ENCODE results near the gene CSF3R.
A peak's percentile ranks its signal among the peaks of the same experiment; 100 is the strongest.
"Not testable (repeated sequence)": the region's sequence is repeated elsewhere in the genome, so short reads cannot be mapped to it uniquely, and the experiment has no call there.

The CSF3R gene

DNA sequence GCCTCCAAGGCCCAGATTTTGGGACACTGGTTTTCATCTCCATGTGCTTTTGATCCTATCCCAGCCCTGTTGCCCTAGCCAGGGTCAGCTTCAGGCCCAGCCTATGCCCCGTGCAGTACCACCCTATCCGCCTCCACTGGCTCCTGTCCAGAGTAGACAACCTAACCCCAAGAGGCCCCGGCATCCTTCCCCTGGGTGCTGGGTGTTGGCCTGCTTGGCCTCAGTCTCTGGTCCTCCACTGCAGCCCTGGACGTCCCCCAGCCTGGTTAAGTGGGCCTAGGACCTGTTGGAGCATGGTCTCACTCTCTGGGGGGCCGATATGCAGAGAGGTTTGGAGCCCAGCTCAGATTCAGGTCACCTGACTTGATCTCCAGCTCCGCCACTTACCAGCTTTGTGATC, 1.6 kb downstream of the CSF3R start:
- DNase-seq (ENCODE audit: low read depth): no peak

DNA sequence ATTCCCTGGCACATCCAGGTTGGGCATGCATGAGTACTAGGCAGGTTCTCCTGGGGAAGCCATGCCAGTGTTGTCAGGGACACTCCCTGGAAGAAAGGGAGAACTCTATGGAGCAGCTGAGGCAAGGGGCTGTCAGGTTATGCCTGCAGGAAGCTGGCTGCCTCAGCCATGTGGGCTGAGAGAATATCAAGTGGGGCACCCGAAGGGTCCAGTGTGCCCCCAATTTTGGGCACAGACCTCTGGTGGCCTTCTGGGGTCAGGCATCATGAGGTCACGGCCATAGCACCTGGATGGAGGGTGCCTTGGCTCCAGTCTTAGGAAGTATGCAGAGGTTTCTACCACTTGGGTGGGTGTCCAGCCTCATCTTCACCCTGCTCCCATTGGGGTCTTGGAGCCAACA, 2.6 kb downstream of the CSF3R start:
- DNase-seq (ENCODE audit: low read depth): no peak

DNA sequence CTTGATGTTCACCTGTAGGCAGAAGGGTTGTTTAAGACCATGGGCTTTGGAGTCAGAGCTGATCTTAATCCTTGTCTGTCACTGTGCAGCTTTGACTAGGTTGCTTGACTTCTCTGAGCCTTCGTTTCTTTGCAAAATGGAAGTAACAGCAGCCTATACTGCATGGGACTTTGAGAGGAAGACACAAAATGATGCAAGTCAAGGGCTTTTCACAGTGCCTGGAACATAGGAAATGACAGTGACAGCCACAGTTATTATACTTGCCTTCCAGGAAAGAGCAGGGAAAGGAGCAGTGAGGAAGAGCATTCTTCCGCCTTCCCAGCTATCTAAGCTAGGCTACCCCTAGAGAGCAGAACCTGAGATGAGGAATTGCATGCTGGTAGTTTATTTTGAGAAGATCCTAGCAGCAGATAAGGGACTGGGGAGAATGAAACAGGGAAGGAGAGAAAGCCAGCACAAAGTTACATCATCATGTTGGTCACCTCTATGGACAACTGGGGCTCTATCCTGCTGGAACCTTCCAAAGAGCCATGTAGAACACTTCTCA, 3.1 kb downstream of the CSF3R start:
- no peak for DNase-seq (ENCODE audit: low read depth)

DNA sequence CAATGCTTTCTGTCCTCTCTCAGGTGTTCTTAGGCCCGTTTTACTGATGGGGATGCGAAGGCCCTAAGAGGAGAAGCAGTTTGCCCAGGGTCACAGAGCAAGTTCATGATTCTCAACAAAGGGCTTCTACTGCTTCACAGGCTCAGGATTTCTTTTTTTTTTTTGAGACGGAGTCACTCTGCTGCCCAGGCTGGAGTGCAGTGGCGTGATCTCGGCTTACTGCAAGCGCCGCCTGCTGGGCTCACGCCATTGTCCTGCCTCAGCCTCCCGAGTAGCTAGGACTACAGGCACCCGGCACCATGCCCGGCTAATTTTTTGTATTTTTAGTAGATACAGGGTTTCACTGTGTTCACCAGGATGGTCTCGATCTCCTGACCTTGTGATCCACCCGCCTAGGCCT, 5.1 kb downstream of the CSF3R start:
- not testable (repeated sequence) for DNase-seq (ENCODE audit: low read depth)

DNA sequence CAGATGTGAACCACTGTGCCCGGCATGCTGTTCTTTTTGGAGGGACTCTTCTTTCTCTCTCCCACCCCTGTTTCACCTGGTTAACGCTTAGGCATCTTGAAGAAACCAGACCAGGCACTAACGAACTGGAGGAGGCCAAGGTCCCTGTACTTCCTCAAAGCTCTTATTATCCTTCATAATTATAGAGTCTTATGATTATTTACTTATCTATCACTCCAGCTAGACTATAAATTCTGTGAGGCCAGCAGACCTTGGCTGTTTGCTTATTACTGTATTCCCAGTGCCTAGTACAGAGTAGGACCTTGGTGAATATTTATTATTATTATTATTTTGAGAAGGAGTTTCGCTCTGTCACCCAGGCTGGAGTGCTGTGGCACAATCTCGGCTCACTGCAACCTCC, 5.8 kb downstream of the CSF3R start:
- DNase-seq (ENCODE audit: low read depth): no peak

DNA sequence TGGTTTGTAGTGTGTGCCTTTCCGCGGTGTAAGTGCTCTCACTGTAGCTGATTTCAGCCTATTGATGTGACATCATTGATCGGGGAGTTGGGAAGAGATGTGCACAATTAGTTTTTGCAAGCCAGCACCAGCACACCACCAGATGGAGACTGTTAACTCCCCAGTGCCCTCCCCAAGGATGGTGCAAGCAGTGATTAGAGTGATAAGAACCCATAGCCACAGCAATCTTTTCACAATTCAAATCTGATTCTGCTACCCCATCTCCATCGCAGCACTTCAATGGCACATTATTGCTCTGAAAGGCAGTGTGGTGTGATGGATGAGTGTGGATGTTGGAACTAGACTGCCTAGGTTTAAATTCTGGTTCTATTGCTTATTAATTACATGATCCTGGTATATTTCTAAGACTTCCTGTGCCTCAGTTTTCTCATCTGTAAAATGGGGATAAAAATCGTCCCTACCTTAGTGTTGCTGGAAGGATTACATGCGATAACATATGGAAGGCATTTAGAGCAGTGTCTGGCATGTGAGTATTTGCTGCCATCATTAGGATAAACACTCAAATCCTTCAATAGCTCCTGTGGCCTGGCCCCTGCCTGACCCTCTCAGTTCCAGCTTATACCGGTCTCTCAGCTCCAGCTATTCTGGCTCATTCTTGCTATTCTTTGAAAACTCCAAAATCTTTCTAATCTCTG, 6.7 kb downstream of the CSF3R start:
- DNase-seq (ENCODE audit: low read depth): no peak

DNA sequence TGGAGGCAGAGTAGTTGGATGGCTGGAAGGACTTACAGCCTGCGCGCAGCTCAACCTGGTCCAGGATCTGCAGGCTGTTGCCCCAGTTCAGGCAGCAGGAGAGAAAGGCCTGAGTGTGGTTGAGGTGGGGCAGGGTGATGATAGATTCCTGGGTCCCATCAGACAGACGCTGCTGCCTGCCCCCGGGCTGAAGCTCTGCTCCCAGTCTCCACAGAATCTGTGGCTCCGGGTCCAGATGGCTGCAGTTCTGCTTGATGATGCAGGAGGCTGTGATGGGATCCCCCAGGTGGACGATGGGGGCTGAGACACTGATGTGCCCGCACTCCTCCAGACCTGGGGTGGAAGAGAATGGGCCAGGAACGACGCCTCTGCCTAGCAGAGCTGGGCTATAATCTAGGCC, 7.4 kb downstream of the CSF3R start:
- DNase-seq (ENCODE audit: low read depth): no peak

DNA sequence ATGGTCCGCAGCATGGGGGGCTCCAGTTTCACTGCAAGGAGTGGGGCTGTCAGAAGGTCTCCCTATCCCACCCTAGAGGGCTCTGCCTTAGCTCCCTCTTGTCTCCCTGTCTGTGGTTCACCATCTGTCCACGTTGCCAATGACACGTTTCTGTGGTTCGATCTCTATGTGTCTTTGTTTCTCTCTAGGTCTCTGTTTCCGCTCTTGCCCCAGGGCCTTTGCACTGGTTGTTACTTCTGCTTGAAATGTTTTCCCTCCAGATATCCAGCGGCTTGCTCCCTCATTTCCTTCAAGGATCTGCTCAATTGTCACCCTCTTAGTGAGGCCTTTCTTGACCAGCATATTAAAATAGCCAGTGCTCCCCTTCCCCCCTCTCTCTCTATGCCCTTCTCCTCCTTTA, 10.1 kb downstream of the CSF3R start:
- no peak for DNase-seq (ENCODE audit: low read depth)

DNA sequence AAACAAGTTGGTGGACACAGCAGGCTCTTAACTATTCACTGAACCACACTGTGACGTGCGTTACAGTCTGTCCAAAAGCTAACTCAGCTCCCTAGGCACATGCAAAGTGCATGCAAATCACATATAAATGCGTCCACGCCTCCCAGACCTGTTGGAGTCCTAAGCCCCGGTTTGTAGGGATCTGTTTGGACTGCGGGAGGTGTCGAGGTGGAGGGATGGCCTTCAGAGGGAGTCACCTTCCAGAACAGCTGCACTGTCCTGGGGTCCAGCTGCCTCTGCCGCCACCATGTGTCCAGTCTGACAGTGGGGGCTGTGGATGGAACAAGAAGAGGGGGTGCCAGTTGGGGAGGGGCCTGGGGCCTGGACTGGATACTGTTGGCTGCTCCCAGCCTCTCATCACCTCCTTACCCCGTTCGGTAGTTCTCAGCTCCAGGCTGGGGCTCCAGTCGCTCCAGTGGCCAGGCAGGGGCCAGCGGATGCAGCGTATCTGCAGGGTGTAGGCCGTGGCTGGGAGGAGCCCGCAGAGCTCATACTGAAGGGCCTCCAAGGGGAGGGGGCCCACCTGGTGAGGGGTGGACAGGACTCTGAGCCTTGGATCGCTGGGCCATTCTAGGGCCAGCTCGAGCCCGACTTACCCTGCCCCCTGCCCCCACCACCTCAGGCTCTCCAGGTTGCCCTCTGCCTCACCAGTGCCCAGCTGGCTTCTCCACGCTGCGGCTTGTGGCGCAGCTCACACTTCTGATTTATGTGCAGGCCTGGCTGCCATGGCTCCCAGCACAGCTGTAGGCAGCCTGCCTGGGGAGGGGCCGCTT, 10.7 kb downstream of the CSF3R start:
- no peak for DNase-seq (ENCODE audit: low read depth)

DNA sequence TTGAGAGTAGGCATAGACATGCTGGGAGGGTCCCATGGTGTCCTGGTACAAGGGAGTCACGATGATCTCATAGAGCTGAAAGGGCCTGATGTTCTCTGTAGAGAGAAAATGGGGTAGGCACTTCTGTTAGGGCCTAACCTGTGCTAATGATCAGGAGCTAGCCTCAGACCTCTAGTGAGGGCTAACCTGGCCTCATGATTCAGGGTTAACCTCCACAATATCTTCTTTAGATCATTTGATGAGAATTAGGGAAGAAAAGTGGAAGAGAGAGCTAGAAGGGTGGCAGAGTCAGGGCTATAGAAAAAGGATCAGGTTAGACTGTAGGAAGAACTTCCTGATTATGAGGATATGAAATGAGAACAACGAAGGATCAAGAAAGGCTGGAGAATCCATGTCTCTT, 13.6 kb downstream of the CSF3R start:
- no peak for DNase-seq (ENCODE audit: low read depth)

DNA sequence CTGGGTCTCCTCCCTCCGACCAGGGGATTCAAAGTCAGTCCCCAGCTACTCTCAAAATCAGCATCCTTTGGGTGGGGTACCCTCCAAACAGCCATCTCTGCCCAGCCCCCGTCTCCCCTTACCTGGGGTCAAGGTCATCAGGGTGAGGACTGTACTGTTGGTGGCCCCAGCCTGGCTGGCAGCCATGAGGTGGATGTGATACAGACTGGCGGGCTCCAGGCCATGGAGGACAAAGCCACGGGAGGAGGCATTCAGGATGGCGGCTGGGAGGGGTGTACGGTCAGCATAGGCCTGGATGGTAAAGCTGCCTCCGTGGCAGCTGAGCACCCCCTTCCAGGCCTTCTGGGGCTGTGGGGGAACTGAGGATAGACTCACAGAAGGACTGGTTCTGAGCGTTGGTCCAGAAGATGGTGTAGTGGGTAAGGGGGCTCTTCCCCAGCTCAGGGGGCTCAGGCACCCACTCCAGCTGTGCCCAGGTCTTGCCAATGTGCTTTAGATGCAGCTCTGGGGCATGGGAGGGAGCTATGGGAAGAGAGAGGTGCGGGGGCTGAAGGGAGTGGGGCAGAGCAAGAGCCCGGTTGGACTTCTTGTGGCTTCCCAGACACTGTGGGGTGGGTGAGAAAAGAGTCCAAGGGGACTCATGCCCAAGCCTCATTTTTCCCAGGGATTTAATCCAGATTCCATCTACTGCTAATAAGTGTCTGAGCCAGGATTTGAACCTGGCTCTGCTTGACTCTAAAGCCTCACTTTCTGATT, 14.8 kb downstream of the CSF3R start:
- no peak for DNase-seq (ENCODE audit: low read depth)

DNA sequence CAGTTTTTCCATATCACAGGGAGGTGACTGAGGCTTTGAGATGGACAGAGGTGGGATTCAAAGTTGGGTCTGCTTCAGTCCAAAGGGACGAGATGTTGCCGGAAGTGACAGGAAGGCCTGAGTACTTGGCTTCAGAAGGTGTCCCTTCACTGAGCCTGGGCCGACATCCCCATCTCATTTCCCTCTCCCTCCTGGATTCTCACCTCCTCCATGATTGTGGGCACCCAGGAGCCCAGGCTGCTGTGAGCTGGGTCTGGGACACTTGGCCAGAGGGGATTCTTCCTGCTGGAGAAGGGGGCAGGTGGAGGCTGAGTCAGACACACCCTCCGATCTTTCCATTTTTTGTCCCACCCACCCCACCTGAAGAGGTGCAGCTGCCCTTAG, 15.7 kb downstream of the CSF3R start:
- DNase-seq (ENCODE audit: low read depth): no peak

DNA sequence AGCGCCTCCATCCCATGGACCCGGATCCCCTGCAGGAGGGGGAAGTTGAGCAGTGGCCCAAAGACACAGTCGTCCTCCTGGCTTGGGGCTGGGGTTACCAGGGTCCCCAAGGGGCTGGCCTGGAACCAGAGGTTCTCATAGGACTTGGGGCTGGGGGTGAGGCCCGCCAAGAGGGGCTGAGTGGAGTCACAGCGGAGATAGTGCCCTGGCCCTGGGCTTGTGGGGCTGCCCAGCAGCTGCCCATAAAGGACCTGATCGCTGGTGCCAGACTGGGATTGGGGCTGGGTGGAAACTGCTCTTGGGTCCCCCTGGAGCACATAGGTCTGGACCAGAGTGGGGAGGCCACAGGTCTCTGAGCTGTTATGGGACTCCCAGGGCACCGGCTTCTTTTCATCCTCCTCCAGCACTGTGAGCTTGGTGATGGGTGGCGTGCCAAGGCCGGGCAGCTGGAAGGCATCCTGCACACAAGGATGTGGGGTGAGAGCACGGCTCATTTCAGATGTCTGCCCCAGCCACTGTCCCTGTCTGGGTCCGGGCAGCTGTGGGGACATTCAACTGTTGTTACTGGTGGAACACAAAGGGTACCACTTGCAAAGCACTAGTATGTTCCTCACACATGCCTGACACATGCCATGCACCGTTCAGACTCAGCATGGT, 16.2 kb downstream of the CSF3R start:
- no peak for DNase-seq (ENCODE audit: low read depth)

DNA sequence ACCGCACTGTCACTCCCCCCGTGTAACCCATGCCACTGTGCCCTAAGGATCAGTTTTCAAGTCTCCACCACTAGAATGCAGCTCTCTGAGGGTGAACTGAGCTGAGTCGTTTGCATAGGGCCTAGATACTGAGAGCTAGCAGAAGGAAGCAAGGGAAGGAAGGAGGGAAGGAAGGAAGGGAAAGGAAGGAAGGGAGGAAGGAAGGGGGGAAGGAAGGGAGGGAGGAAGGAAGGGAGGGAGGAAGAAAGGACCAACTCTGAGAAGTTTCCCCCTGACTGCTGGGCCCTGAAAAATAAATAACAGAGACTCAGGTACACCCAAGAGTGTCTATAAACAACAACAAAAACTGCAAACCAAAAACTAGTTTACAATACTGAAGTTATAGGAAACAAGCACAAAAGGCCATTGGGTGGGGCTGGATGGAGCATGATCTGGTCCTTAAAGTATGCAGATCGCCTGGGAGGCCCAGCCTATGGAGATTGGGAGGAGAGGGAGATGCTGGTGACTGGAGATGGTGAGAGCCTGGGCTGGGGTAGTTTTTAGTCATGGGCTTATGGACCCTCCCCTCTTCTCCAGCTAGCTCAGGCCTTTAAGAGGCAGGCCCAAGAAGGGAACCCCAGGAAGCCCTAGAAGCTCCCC, 16.9 kb downstream of the CSF3R start:
- DNase-seq (ENCODE audit: low read depth): no peak

DNA sequence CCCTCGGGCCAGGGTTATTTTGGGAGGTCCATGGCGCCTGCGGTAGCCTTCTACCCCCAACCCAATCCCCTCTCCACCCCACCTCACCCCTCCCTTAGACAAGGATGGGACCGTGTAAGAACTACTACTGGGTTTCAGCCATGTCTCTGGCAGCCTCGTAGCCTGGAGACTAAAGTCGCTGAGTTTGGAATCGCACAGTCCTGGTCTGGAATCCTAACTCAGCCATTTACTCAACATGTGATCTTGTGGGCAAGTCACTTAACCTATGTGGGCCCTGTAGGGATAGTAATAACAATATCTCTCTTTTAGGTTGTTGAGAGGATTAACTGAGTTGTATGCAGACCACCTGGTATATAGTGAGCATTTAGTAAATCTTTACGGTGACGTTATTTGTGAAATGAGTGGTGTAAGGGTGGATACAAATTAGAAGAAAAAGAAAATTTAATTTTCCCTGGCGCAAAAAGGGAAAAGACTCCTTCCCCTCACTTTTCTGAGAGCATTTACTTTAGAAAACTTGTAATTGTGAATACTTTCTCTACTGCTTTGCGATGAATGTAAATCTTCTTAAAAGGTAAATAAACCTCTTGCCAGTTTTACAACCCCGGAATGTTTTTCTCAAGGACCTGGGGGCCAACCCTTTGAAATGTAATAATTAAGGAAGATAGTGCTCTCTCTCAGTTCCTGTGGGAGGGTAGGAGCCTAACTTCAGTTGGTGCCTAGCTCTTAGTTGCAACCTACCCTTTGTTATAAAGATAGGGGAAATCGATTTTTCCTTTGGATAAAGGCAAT, 17.9 kb downstream of the CSF3R start:
- DNase-seq (ENCODE audit: low read depth): no peak

DNA sequence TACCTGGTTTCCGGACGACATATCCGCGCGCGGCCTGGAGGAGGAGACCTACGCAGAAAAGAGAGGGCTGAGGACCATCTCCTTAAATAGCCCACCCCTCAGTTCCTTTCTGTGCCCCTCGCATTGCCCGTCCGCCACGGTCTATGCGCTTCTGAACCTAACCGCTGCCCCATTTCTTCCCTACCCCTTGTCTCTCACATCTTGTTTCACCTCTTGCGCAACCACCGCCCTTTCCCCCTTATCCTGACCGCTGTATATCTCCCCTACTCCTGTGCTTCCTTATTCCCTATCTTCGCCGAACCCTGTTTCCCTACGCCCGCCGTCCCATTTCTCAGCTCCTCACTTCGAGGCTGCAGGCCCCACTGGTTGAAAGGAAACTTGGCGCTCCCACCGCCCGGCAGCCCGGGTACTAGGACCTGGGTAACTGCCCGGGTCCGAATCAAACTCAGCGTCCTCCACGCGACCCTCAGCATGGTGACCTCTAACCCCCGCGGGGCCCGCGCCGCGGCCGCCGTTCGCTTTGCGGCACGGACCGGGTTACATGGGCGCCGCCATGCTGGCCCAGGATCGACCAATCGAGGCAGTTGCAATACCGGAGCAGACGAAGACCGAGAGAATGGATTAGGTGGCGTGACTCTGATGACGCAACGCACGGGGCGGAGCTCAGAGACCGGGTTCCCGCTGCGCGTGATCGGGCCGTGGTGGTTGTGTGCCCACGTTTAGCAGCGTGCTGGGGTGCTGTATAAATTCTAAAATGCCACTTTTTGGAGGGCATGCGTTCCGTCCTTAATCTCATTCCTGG, 18.7 kb downstream of the CSF3R start, which contains the start of gene MRPS15:
Gene MRPS15, minus strand, starts transcription at position 582 of the 802 bp plus-strand sequence. Its CDS starts 109 bp downstream, at position 473.
- DNase-seq (ENCODE audit: low read depth): peak; percentile 77

DNA sequence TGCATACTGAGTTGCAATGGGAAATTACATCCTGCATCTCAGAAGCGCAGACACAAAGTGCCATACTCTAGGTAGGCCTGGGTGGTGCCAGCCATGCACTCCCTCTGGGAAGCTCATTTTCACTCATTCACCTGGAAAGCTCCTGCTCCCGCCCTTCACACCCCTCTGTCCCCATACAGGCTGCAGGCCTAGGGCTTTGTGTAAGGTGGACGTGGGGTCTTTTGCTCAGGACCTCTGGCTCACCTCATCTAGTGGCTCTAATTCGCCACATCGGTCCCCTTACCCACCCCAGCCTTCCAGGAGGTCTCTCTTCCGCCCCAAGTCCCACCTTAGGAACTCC, 19.3 kb downstream of the CSF3R start:
- no peak for DNase-seq (ENCODE audit: low read depth)

DNA sequence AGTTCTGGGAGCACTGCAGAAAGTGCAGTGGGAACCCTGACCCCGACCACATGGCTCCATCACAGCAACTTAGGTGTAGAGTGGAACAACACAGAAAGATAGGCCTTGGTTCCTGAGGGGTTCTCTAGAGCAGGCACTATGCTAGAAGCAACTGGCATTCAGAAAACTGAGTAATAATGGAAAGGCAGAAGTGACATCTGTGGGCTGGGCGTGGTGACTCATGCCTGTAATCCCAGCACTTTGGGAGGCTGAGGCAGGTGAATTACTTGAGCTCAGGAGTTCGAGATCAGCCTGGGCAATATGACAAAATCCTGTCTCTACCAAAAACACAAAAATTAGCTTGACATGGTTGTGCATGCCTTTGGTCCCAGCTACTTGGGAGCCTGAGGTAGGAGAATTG, 23.8 kb downstream of the CSF3R start:
- no peak for DNase-seq (ENCODE audit: low read depth)

DNA sequence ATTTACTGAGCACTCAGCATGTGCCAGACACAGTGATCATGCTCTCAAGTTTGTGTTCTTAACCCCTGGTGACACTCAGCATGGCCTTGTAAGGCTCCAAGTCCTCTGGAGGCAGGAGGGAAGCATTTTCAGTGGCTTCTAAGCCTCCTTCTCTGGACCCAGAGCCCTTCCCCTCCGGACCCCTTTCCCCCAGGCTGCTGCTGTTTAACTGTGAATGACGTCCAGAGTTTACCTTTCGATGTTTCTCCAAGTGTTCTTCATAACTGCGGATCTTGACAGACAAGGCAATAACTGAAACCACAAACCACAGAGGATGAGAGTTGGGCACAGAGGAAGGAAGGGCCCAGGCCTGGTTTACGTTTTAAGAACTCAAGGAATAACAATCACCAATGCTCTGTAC, 25.0 kb downstream of the CSF3R start:
- no peak for DNase-seq (ENCODE audit: low read depth)

DNA sequence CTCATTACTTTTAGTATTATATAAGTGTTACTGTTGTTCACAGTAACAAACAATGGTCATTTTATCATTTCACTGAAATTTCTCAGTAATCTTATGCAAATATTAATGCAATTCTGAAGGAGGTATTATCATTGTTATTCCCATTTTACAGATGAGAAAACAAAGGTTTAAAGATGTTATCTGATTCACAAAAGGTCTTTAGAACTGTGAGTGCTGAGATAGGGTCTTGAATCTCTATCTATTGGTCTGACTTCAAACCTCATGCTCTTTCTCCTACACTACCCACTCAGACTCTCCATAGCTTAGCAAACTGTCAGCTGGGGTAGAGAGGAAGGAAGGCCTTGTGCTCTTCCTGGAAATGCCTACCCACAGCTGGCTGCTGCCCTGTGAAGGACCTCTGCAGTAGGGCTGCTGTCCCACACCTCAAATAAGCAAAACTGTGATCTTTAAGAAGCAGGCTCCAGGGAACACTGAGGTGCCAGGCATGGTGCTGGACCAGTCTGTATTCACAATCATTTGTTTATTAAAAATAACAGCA, 26.3 kb downstream of the CSF3R start:
- no peak for DNase-seq (ENCODE audit: low read depth)

All from HS-5 (cell line).